Stimulated activated CD4-positive, alpha-beta T cell treated with anti-CD3 and anti-CD28 coated beads, Interleukin-4, amount 100 ng/mL, for 4 hours (primary cell): ENCODE results near the gene WDCP.

Source experiments
- DNase-seq, 2 experiments: peaks; one replicate each; pipeline ENCODE4 v3.0.0-alpha.2; 2020

The WDCP gene

DNA sequence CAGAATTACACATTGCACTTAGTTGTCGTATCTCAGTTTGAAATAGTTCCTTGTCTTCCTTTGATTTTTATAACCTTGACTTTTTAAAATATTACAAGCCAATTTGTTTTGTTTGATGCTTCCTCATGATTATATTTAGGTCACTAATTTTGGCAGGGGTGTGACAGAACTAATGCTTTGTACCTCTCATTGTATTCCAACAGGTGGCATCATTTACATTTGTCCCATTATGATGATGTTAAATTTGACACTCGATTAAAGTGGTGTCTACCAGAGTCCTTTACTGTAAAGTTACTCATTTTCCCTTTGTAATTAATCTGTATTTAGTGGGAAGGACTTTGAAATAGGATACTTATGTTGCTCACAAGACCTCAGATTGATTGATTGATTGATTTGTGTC lies 58.8 kb downstream of the WDCP start:
- DNase-seq: no peak
